SIG-M5 treated with dmso at 0.1 percent for 504 hours (cell line): ENCODE data around the gene MEOX2.

Experiments used
- DNase-seq: peaks from one replicate; lab custom pipeline; 2025; ENCODE audit not compliant: unreplicated experiment; lab: John Stamatoyannopoulos, UW

Gene MEOX2

GRCh38 chr7:15566476-15566875 is 120.0 kb downstream of the MEOX2 start:
- no peak for DNase-seq

- no peak for DNase-seq
Measured at GRCh38 chr7:15561835-15562234, 124.6 kb downstream of the MEOX2 start, which contains the start of gene AGMO. AGMO (minus strand) TSS chr7:15562015.
